Rectal smooth muscle tissue (tissue), 1 donor: Measurements from ENCODE around the gene PPBP.

Experiments
- H3K27ac ChIP-seq: one replicate; pipeline ENCODE4 v1.7.0; 2013; ENCODE audit warnings: low read depth, low read length, inconsistent platforms
- H3K27me3 ChIP-seq: one replicate; pipeline ENCODE4 v1.7.0; 2013; ENCODE audit warnings: low read length; ENCODE audit not compliant: control insufficient read depth, insufficient read depth
- H3K36me3 ChIP-seq: one replicate; pipeline ENCODE4 v1.7.0; 2013; ENCODE audit warnings: low read length; ENCODE audit not compliant: control insufficient read depth, insufficient read depth
- H3K4me1 ChIP-seq: one replicate; pipeline ENCODE4 v1.7.0; 2013; ENCODE audit warnings: low read length; ENCODE audit not compliant: control insufficient read depth, insufficient read depth
- H3K4me3 ChIP-seq: one replicate; pipeline ENCODE4 v1.7.0; 2013; ENCODE audit warnings: low read length
- H3K9ac ChIP-seq: one replicate; pipeline ENCODE4 v1.7.0; 2013; ENCODE audit warnings: low read length

PPBP gene

GRCh38 chr4:73988061-73988460, at the start of gene PPBP:
Gene PPBP (minus strand): TSS chr4:73988190. CDS start chr4:73988103, 87 bp downstream.
- Histone ChIP-seq H3K27ac (no peak within 1 kb of the TSS), H3K36me3 (no peaks in the 10 kb centered on the region), H3K9ac (no peak within 1 kb of the TSS), H3K27me3 (no peaks in the 10 kb centered on the region), H3K4me3 (no peak within 1 kb of the TSS), H3K4me1 (no peaks in the 10 kb centered on the region)

- no peak overlapping the region for H3K27ac ChIP-seq
- H3K4me3 ChIP-seq: peak overlapping the region; percentile 90
- no peaks in the 10 kb centered on the region for H3K27me3 ChIP-seq
- H3K4me1 ChIP-seq: no peaks in the 10 kb centered on the region
- no peak overlapping the region for H3K9ac ChIP-seq
- H3K36me3 ChIP-seq: no peaks in the 10 kb centered on the region
Measured at GRCh38 chr4:74037076-74037955, 49.3 kb upstream of the PPBP start.

GRCh38 chr4:74033739-74034138, 45.7 kb upstream of the PPBP start:
- no peak overlapping the region for H3K9ac ChIP-seq
- H3K4me1 ChIP-seq: no peaks in the 10 kb centered on the region
- H3K36me3 ChIP-seq: no peaks in the 10 kb centered on the region
- H3K4me3 ChIP-seq: no peak overlapping the region
- H3K27me3 ChIP-seq: no peaks in the 10 kb centered on the region
- no peak overlapping the region for H3K27ac ChIP-seq

- Histone ChIP-seq H3K27me3 (no peaks in the 10 kb centered on the region), H3K9ac (no peak overlapping the region), H3K4me1 (no peaks in the 10 kb centered on the region), H3K36me3 (no peaks in the 10 kb centered on the region), H3K27ac (no peak overlapping the region), H3K4me3 (no peak overlapping the region)
Measured at GRCh38 chr4:74032064-74032463, 44.1 kb upstream of the PPBP start.

- Histone ChIP-seq H3K9ac (no peak overlapping the region), H3K36me3 (no peaks in the 10 kb centered on the region), H3K27ac (no peak overlapping the region), H3K4me3 (no peak overlapping the region), H3K27me3 (no peaks in the 10 kb centered on the region), H3K4me1 (no peaks in the 10 kb centered on the region)
Measured at GRCh38 chr4:74031576-74031975, 43.6 kb upstream of the PPBP start.

GRCh38 chr4:74030285-74030684, 42.3 kb upstream of the PPBP start:
- no peak overlapping the region for H3K4me3 ChIP-seq
- no peaks in the 10 kb centered on the region for H3K36me3 ChIP-seq
- no peaks in the 10 kb centered on the region for H3K27me3 ChIP-seq
- no peak overlapping the region for H3K27ac ChIP-seq
- no peaks in the 10 kb centered on the region for H3K4me1 ChIP-seq
- H3K9ac ChIP-seq: no peak overlapping the region

GRCh38 chr4:74028504-74028903, 40.5 kb upstream of the PPBP start:
- no peak overlapping the region for H3K27ac ChIP-seq
- no peaks in the 10 kb centered on the region for H3K4me1 ChIP-seq
- H3K36me3 ChIP-seq: no peaks in the 10 kb centered on the region
- no peak overlapping the region for H3K9ac ChIP-seq
- no peak overlapping the region for H3K4me3 ChIP-seq
- no peaks in the 10 kb centered on the region for H3K27me3 ChIP-seq

GRCh38 chr4:74023709-74024108, 35.7 kb upstream of the PPBP start:
- no peak overlapping the region for H3K4me3 ChIP-seq
- H3K27ac ChIP-seq: no peak overlapping the region
- H3K4me1 ChIP-seq: no peaks in the 10 kb centered on the region
- no peaks in the 10 kb centered on the region for H3K36me3 ChIP-seq
- H3K9ac ChIP-seq: no peak overlapping the region
- H3K27me3 ChIP-seq: no peaks in the 10 kb centered on the region

- no peaks in the 10 kb centered on the region for H3K36me3 ChIP-seq
- H3K27ac ChIP-seq: no peak overlapping the region
- no peaks in the 10 kb centered on the region for H3K4me1 ChIP-seq
- H3K27me3 ChIP-seq: no peaks in the 10 kb centered on the region
- no peak overlapping the region for H3K4me3 ChIP-seq
- no peak overlapping the region for H3K9ac ChIP-seq
Measured at GRCh38 chr4:74021601-74022000, 33.6 kb upstream of the PPBP start.

GRCh38 chr4:74018771-74019170, 30.8 kb upstream of the PPBP start:
- Histone ChIP-seq H3K27me3 (no peaks in the 10 kb centered on the region), H3K27ac (no peak overlapping the region), H3K9ac (no peak overlapping the region), H3K4me3 (no peak overlapping the region), H3K36me3 (no peaks in the 10 kb centered on the region), H3K4me1 (no peaks in the 10 kb centered on the region)

- Histone ChIP-seq H3K9ac (no peak overlapping the region), H3K27me3 (no peaks in the 10 kb centered on the region), H3K4me3 (no peak overlapping the region), H3K4me1 (no peaks in the 10 kb centered on the region), H3K27ac (no peak overlapping the region), H3K36me3 (no peaks in the 10 kb centered on the region)
Measured at GRCh38 chr4:74018116-74018515, 30.1 kb upstream of the PPBP start.

- no peak overlapping the region for H3K9ac ChIP-seq
- H3K27me3 ChIP-seq: no peaks in the 10 kb centered on the region
- no peak overlapping the region for H3K27ac ChIP-seq
- no peak overlapping the region for H3K4me3 ChIP-seq
- H3K4me1 ChIP-seq: no peaks in the 10 kb centered on the region
- H3K36me3 ChIP-seq: no peaks in the 10 kb centered on the region
Measured at GRCh38 chr4:74016068-74016467, 28.1 kb upstream of the PPBP start.

- Histone ChIP-seq H3K36me3 (no peaks in the 10 kb centered on the region), H3K4me3 (no peak overlapping the region), H3K27ac (no peak overlapping the region), H3K27me3 (no peaks in the 10 kb centered on the region), H3K4me1 (no peaks in the 10 kb centered on the region), H3K9ac (no peak overlapping the region)
Measured at GRCh38 chr4:74015126-74015780, 27.3 kb upstream of the PPBP start.
